Measurements from ENCODE around the gene FITM1. TPM values are rescaled to one million over a fixed set of nuclear protein-coding genes. Genes with fewer than 3 reads are reported as not detected.

Gene FITM1
- total RNA-seq, 1 experiment from 2014 or later = 0.47 TPM

- peaks cover 11% of the 10 kb centered on the region for H3K36me3 Mint-ChIP-seq (ENCODE audit: insufficient read depth, unreplicated experiment)
- POLR2A ChIA-PET = interaction anchor here (0.7 to 1.0 kb wide), 2 partner anchors 10 to 29 kb away, joined by 3 to 4 read pairs; partner anchors contain the start of genes DCAF11 and NRL
- H3K9me3 Mint-ChIP-seq (ENCODE audit: unreplicated experiment) = no peaks in the 10 kb centered on the region
- no TSS peak for BruUV-seq (replicated peaks)
- no peak overlapping the region for H3K4me3 Mint-ChIP-seq (ENCODE audit: unreplicated experiment)
- no peak for DNase-seq (ENCODE audit: unreplicated experiment)
- no peaks in the 10 kb centered on the region for H3K4me1 Mint-ChIP-seq (ENCODE audit: insufficient read depth, unreplicated experiment)
- TF ChIP-seq CTCF (IDR thresholded peaks at IDR 0.05; ENCODE audit: unreplicated experiment) = no peak
- no peak overlapping the region for H3K27ac Mint-ChIP-seq (ENCODE audit: low read depth, unreplicated experiment)
- H3K27me3 Mint-ChIP-seq (ENCODE audit: insufficient read depth, unreplicated experiment) = peaks cover 12% of the 10 kb centered on the region
- intact Hi-C loops (cut with micrococcal nuclease) = no loop called here
- CTCF ChIA-PET = interaction anchor here (0.6 to 2.0 kb wide), 4 partner anchors 14 to 29 kb away, joined by 3 to 6 read pairs (median 4); no protein-coding TSS in a partner anchor
Measured at GRCh38 chr14:24086193-24086955, 44.1 kb upstream of the FITM1 start.

- no peak for TF ChIP-seq CTCF (IDR thresholded peaks at IDR 0.05; ENCODE audit: unreplicated experiment)
- no peak overlapping the region for H3K27ac Mint-ChIP-seq (ENCODE audit: low read depth, unreplicated experiment)
- intact Hi-C loops (cut with micrococcal nuclease) = no loop called here
- BruUV-seq (replicated peaks) = no TSS peak
- no peak for DNase-seq (ENCODE audit: unreplicated experiment)
- H3K9me3 Mint-ChIP-seq (ENCODE audit: unreplicated experiment) = no peaks in the 10 kb centered on the region
- H3K27me3 Mint-ChIP-seq (ENCODE audit: insufficient read depth, unreplicated experiment) = peaks cover 8% of the 10 kb centered on the region
- ChIA-PET POLR2A (interaction anchor here (0.7 kb wide), 1 partner anchor 9 kb away, joined by 3 read pairs; no protein-coding TSS in a partner anchor), CTCF (interaction anchor here (0.6 kb wide), 1 partner anchor 30 kb away, joined by 5 read pairs; no protein-coding TSS in a partner anchor)
- H3K4me1 Mint-ChIP-seq (ENCODE audit: insufficient read depth, unreplicated experiment) = no peaks in the 10 kb centered on the region
- H3K4me3 Mint-ChIP-seq (ENCODE audit: unreplicated experiment) = no peak overlapping the region
- H3K36me3 Mint-ChIP-seq (ENCODE audit: insufficient read depth, unreplicated experiment) = peaks cover 11% of the 10 kb centered on the region
Measured at GRCh38 chr14:24087004-24087403, 43.5 kb upstream of the FITM1 start.

DNA sequence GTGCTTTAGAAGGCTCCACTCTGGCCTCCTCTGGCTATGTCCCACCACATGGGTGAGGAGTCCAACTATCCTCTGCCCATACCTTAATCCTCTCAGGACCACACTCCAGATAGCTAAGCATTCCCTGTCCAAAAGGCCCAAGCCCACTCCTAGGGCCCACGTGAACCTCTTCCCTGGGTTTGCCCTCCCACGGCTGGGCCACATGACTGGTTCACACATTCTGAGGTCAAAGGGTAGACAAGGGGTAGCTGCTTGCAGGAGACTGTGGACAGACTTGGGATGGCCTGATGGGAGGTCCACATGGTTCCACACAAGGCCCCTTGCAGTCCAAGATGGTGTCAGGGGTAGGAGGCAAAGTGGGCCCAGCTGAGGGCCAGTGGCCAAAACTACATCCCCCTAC, 42.4 kb upstream of the FITM1 start:
- no peak for TF ChIP-seq CTCF (IDR thresholded peaks at IDR 0.05; ENCODE audit: unreplicated experiment)
- Mint-ChIP-seq H3K9me3 (ENCODE audit: unreplicated experiment) (no peaks in the 10 kb centered on the region), H3K27me3 (ENCODE audit: insufficient read depth, unreplicated experiment) (no peaks in the 10 kb centered on the region), H3K36me3 (ENCODE audit: insufficient read depth, unreplicated experiment) (peaks cover 11% of the 10 kb centered on the region), H3K4me3 (ENCODE audit: unreplicated experiment) (no peak overlapping the region), H3K4me1 (ENCODE audit: insufficient read depth, unreplicated experiment) (no peaks in the 10 kb centered on the region), H3K27ac (ENCODE audit: low read depth, unreplicated experiment) (no peak overlapping the region)
- CTCF ChIA-PET = interaction anchor here (0.8 to 11.2 kb wide), 4 partner anchors 9 to 111 kb away, joined by 4 to 272 read pairs (median 5); no protein-coding TSS in a partner anchor
- BruUV-seq (replicated peaks) = no TSS peak
- DNase-seq (ENCODE audit: unreplicated experiment) = no peak
- intact Hi-C loops (cut with micrococcal nuclease) = no loop called here
- POLR2A ChIA-PET = no interaction called here

DNA sequence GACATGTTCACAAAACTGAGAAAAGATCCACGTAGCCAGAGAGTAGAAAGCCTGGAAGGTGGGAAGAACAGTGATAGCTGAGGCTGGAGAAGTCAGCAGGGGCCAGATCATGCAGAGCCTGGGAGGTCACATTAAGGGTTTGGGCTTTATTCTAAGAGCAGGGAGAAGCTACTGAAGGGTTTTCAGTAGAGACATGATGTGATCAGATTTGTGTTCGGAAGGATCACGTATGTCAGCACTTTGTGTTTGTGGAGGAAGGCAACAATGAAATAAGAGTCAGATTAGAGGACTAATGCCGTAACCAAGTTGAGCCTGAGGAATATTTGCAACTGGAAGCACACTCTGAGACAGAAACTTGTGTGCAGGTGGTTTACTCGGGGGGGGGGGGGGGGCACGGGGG, 40.6 kb upstream of the FITM1 start:
- CTCF ChIA-PET = interaction anchor here (0.6 to 11.2 kb wide), 32 partner anchors 9 to 615 kb away, joined by 3 to 272 read pairs (median 4); partner anchors contain the start of genes DCAF11, DHRS4L2, IPO4 and IRF9
- H3K4me1 Mint-ChIP-seq (ENCODE audit: insufficient read depth, unreplicated experiment) = peaks cover 11% of the 10 kb centered on the region
- BruUV-seq (replicated peaks) = no TSS peak
- no peak for TF ChIP-seq CTCF (IDR thresholded peaks at IDR 0.05; ENCODE audit: unreplicated experiment)
- no peaks in the 10 kb centered on the region for H3K9me3 Mint-ChIP-seq (ENCODE audit: unreplicated experiment)
- no peaks in the 10 kb centered on the region for H3K27me3 Mint-ChIP-seq (ENCODE audit: insufficient read depth, unreplicated experiment)
- DNase-seq (ENCODE audit: unreplicated experiment) = no peak
- no peak overlapping the region for H3K27ac Mint-ChIP-seq (ENCODE audit: low read depth, unreplicated experiment)
- H3K36me3 Mint-ChIP-seq (ENCODE audit: insufficient read depth, unreplicated experiment) = peaks cover 11% of the 10 kb centered on the region
- POLR2A ChIA-PET = interaction anchor here (2.2 to 6.4 kb wide), 2 partner anchors 18 to 58 kb away, joined by 7 to 90 read pairs; partner anchors contain the start of gene RNF31
- intact Hi-C loops (cut with micrococcal nuclease) = loop anchor here (1.0 to 5.0 kb wide), 4 partner anchors 32 to 523 kb away; partner anchors contain the start of genes AP1G2 and IRF9
- no peak overlapping the region for H3K4me3 Mint-ChIP-seq (ENCODE audit: unreplicated experiment)

All from MCF 10A (cell line).